ENCODE measurements around the gene BACH2. TPM values are rescaled to one million over a fixed set of nuclear protein-coding genes. Genes with fewer than 3 reads are reported as not detected.

BACH2 gene
- polyA plus RNA-seq, 1 of the 3 experiments (the other 2 are of a cell fraction) = 0.46 TPM

- TF ChIP-seq REST (IDR thresholded peaks at IDR 0.05; ENCODE audit: low read depth, low read length) (no peak), EZH2phosphoT487 (IDR thresholded peaks at IDR 0.05; ENCODE audit: borderline replicate concordance, low read depth) (no peak), FOSL2 (IDR thresholded peaks at IDR 0.05; ENCODE audit: borderline replicate concordance, low read depth) (no peak), YY1 (IDR thresholded peaks at IDR 0.05; ENCODE audit: low read depth) (no peak), NFIC (IDR thresholded peaks at IDR 0.05; ENCODE audit: borderline replicate concordance) (no peak), NRF1 (IDR thresholded peaks at IDR 0.05; ENCODE audit: low read depth, low read length) (no peak)
Measured at GRCh38 chr6:89963391-89963790, 333.3 kb downstream of the BACH2 start (continued).

- H3K4me2 ChIP-seq = no peak overlapping the region
Measured at GRCh38 chr6:89961481-89961880, 335.2 kb downstream of the BACH2 start.

More at GRCh38 chr6:89961481-89961880, 335.2 kb downstream of the BACH2 start:
- H3F3A ChIP-seq (replicated peaks; ENCODE audit: insufficient read depth) = no peaks in the 10 kb centered on the region
- no peak overlapping the region for H3K27ac ChIP-seq (ENCODE audit: low read depth in 2 of 2, low read length in 1 of 2)
- no peaks in the 10 kb centered on the region for H4K20me1 ChIP-seq (ENCODE audit: insufficient read depth)
- CTCF ChIA-PET = interaction anchor here (1.5 kb wide), 1 partner anchor 10 kb away, joined by 5 read pairs; no protein-coding TSS in a partner anchor
- peaks cover 0 to 7% of the 10 kb centered on the region in 2 experiments; a peak in 2 of 4 replicates for H3K4me1 ChIP-seq (ENCODE audit: control insufficient read depth in 1 of 2, insufficient read depth in 2 of 2, low read depth in 1 of 2, low read length in 1 of 2)
- no peak overlapping the region for H3K9ac ChIP-seq
- H2AFZ ChIP-seq (ENCODE audit: low read depth) = no peak overlapping the region
- no peak for TF ChIP-seq GATA2 (CRISPR knock-in tag; IDR thresholded peaks at IDR 0.05)
- no peak for TF ChIP-seq YY1 (IDR thresholded peaks at IDR 0.05; ENCODE audit: low read depth)
- no peak for TF ChIP-seq FOXM1 (IDR thresholded peaks at IDR 0.05; ENCODE audit: low read depth)
- TF ChIP-seq CTCF (IDR thresholded peaks at IDR 0.05) = no peak
- H3K9me3 ChIP-seq = no peaks in the 10 kb centered on the region
- no peaks in the 10 kb centered on the region for H3K79me2 ChIP-seq (ENCODE audit: insufficient read depth)
- WGBS (ENCODE audit: low lambda C conversion rate) = 77% methylated on average over 2 of the region's 2 CpGs
- POLR2A ChIA-PET = no interaction called here
- H3K4me3 ChIP-seq (ENCODE audit: low read depth in 2 of 2, low read length in 1 of 2) = no peak overlapping the region
- H3K36me3 ChIP-seq (replicated peaks in 1 of 2; ENCODE audit: control insufficient read depth in 1 of 2, insufficient read depth in 2 of 2, low read length in 1 of 2) = no peaks in the 10 kb centered on the region
- H3K9me2 ChIP-seq = no peaks in the 10 kb centered on the region
- no peak for DNase-seq
- 0 out of 2 replicates have a peak, but pooled peaks cover 5% of the 10 kb centered on the region for H3K27me3 ChIP-seq (ENCODE audit: insufficient read depth)

Data from SK-N-SH (cell line).